Effector memory CD8-positive, alpha-beta T cell (primary cell): ENCODE measurements around the gene SLC5A10.
"Not testable (repeated sequence)": the region's sequence is repeated elsewhere in the genome, so short reads cannot be mapped to it uniquely, and the experiment has no call there.

Source experiments
- ATAC-seq: fragments of 150-1000 bp; cut with Tn5 transposase; replicated peaks from 2 replicates; pipeline ENCODE4 v1.10.0; 2021; ENCODE audit warnings: mild to moderate bottlenecking, moderate library complexity
- DNase-seq, 3 experiments: peaks; one replicate each; pipeline ENCODE4 v3.0.0; 2021
- H3K27ac Mint-ChIP-seq, 2 donors: one replicate each; pipeline ENCODE4 v1.8.0; 2022; ENCODE audit warnings: mild to moderate bottlenecking in 2 of 2, mixed read lengths in 2 of 2, moderate library complexity in 2 of 2
- H3K27me3 Mint-ChIP-seq, 2 donors: one replicate each; pipeline ENCODE4 v1.8.0; 2022; ENCODE audit warnings: mixed read lengths in 2 of 2
- H3K36me3 Mint-ChIP-seq: one replicate; pipeline ENCODE4 v1.8.0; 2022; ENCODE audit warnings: mild to moderate bottlenecking, moderate library complexity, mixed read lengths; ENCODE audit not compliant: insufficient read depth
- H3K4me1 Mint-ChIP-seq, 2 donors: one replicate each; pipeline ENCODE4 v1.8.0; 2022; ENCODE audit warnings: low read depth in 2 of 2, mixed read lengths in 2 of 2
- H3K4me3 Mint-ChIP-seq, 2 donors: one replicate each; pipeline ENCODE4 v1.8.0; 2022; ENCODE audit warnings: mild to moderate bottlenecking in 2 of 2, mixed read lengths in 2 of 2, moderate library complexity in 2 of 2
- H3K9me3 Mint-ChIP-seq, 2 donors: one replicate each; pipeline ENCODE4 v1.8.0; 2022; ENCODE audit warnings: mixed read lengths in 2 of 2
- total RNA-seq, 9 experiments: gene quantifications; one replicate each; lab custom pipeline; 2026; lab: John Stamatoyannopoulos, UW

The SLC5A10 gene
- 0 to 0.10 (median 0) reads per million in 9 experiments for total RNA-seq

- Mint-ChIP-seq H3K27me3 (peaks cover 10 to 31% of the 10 kb centered on the region in 2 donors), H3K4me3 (no peak within 1 kb of the TSS), H3K4me1 (peaks cover 12 to 13% of the 10 kb centered on the region in 2 donors), H3K36me3 (no peaks in the 10 kb centered on the region), H3K9me3 (no peaks in the 10 kb centered on the region), H3K27ac (no peak within 1 kb of the TSS)
- DNase-seq = no peak
- ATAC-seq = no peak
Observed at GRCh38 chr17:18951941-18952842, at the start of gene SLC5A10. SLC5A10 (plus strand) TSS chr17:18952165; CDS start chr17:18952206, 41 bp downstream.

GRCh38 chr17:18904482-18904881 is 47.5 kb upstream of the SLC5A10 start:
- Mint-ChIP-seq H3K4me1 (peaks cover 25 to 30% of the 10 kb centered on the region in 2 donors), H3K27me3 (no peaks in the 10 kb centered on the region), H3K9me3 (no peaks in the 10 kb centered on the region), H3K27ac (no peak overlapping the region), H3K4me3 (no peak overlapping the region), H3K36me3 (peaks cover 52% of the 10 kb centered on the region)
- ATAC-seq = no peak
- no peak for DNase-seq

- no peak overlapping the region for H3K4me3 Mint-ChIP-seq
- H3K27ac Mint-ChIP-seq = no peak overlapping the region
- H3K9me3 Mint-ChIP-seq = no peaks in the 10 kb centered on the region
- H3K27me3 Mint-ChIP-seq = no peaks in the 10 kb centered on the region
- no peak for DNase-seq
- peaks cover 52% of the 10 kb centered on the region for H3K36me3 Mint-ChIP-seq
- ATAC-seq = no peak
- H3K4me1 Mint-ChIP-seq = peaks cover 24 to 27% of the 10 kb centered on the region in 2 donors
Observed at GRCh38 chr17:18905226-18905625, 46.7 kb upstream of the SLC5A10 start.

- no peak overlapping the region for H3K4me3 Mint-ChIP-seq
- no peak overlapping the region for H3K27ac Mint-ChIP-seq
- no peaks in the 10 kb centered on the region for H3K27me3 Mint-ChIP-seq
- H3K4me1 Mint-ChIP-seq = peaks cover 0 to 1% of the 10 kb centered on the region in 2 donors
- peaks cover 66% of the 10 kb centered on the region for H3K36me3 Mint-ChIP-seq
- no peak for DNase-seq
- no peak for ATAC-seq
- H3K9me3 Mint-ChIP-seq = no peaks in the 10 kb centered on the region
Observed at GRCh38 chr17:18910326-18910725, 41.6 kb upstream of the SLC5A10 start.

- no peak for ATAC-seq
- DNase-seq = no peak
- Mint-ChIP-seq H3K27me3 (no peaks in the 10 kb centered on the region), H3K4me3 (no peak overlapping the region), H3K9me3 (no peaks in the 10 kb centered on the region), H3K36me3 (peaks cover 66% of the 10 kb centered on the region), H3K27ac (no peak overlapping the region), H3K4me1 (peaks cover 0 to 1% of the 10 kb centered on the region in 2 donors)
Observed at GRCh38 chr17:18910881-18911280, 41.1 kb upstream of the SLC5A10 start.

GRCh38 chr17:18916816-18917500 is 35.0 kb upstream of the SLC5A10 start:
- DNase-seq = no peak
- Mint-ChIP-seq H3K27me3 (no peaks in the 10 kb centered on the region), H3K9me3 (no peaks in the 10 kb centered on the region), H3K4me3 (no peak overlapping the region), H3K36me3 (peaks cover 51% of the 10 kb centered on the region), H3K4me1 (peaks cover 22 to 29% of the 10 kb centered on the region in 2 donors), H3K27ac (peak overlapping the region; percentile 44 to 57)
- no peak for ATAC-seq

DNA sequence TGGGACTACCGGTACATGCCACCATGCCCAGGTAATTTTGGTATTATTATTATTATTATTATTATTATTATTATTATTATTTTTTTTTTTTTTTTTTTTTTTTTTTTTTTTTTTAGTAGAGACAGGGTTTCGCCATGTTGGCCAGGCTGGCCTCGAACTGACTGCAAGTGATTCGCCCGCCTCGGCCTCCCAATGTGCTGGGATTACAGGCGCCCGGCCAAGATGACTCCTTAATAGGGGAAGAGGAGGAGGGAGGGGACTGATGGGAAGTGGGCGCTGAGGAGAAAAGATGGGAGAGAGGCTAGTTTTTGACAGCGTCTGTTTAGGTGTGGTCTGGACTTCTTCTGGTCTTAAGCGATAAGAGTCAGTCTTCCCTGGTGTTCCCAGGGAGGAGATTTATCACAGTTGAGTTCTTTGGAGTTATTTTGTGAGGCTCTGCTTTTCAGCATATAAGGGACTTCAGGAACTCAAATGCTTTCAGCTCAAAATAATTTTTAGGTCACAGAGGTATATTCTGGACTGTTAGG is 34.4 kb upstream of the SLC5A10 start:
- Mint-ChIP-seq H3K27me3 (no peaks in the 10 kb centered on the region), H3K4me1 (peaks cover 26 to 32% of the 10 kb centered on the region in 2 donors), H3K4me3 (no peak overlapping the region), H3K36me3 (peaks cover 49% of the 10 kb centered on the region), H3K9me3 (no peaks in the 10 kb centered on the region), H3K27ac (peak overlapping the region in 1 of 2 donors; percentile 57)
- no peak for DNase-seq
- no peak for ATAC-seq

- ATAC-seq (no peak), DNase-seq (no peak)
- no peaks in the 10 kb centered on the region for H3K9me3 Mint-ChIP-seq
- peaks cover 26 to 32% of the 10 kb centered on the region in 2 donors for H3K4me1 Mint-ChIP-seq
- no peak overlapping the region for H3K4me3 Mint-ChIP-seq
- H3K36me3 Mint-ChIP-seq = peaks cover 33% of the 10 kb centered on the region
- H3K27me3 Mint-ChIP-seq = no peaks in the 10 kb centered on the region
- H3K27ac Mint-ChIP-seq = peak overlapping the region in 1 of 2 donors; percentile 35
Observed at GRCh38 chr17:18919963-18920362, 32.0 kb upstream of the SLC5A10 start.

DNA sequence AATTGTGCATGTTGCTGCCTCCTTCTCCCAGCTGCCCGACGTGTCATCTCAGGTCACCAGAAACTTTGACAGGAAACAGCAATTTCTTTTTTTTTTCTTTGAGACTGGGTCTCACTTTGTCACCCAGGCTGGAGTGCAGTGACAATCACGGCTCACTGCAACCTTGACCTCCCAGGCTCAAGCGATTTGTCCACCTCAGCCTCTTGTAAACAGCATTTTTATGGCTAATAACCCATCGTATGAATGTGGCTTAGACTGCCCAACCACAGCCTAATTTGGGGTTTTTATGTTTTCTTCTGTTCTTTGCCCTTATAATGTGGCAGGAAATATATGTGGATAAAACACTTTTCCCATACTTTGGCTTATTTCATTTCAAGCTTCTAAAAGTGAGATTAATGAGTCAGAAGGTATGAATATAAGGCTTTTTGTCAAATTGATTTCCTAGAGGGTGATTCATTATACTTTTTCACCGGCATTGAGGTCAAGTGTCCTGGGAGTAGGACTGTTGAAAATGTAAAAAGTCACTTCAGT is 31.0 kb upstream of the SLC5A10 start:
- peak overlapping the region in 1 of 2 donors; percentile 48 for H3K27ac Mint-ChIP-seq
- peaks cover 28 to 32% of the 10 kb centered on the region in 2 donors for H3K4me1 Mint-ChIP-seq
- H3K9me3 Mint-ChIP-seq = no peaks in the 10 kb centered on the region
- no peaks in the 10 kb centered on the region for H3K27me3 Mint-ChIP-seq
- DNase-seq = no peak
- peak; percentile 56 for ATAC-seq
- peaks cover 31% of the 10 kb centered on the region for H3K36me3 Mint-ChIP-seq
- H3K4me3 Mint-ChIP-seq = peak overlapping the region in 1 of 2 donors; percentile 18

- H3K36me3 Mint-ChIP-seq = peaks cover 26% of the 10 kb centered on the region
Observed at GRCh38 chr17:18921485-18921884, 30.5 kb upstream of the SLC5A10 start.

GRCh38 chr17:18921912-18922451 is 30.0 kb upstream of the SLC5A10 start:
- H3K27me3 Mint-ChIP-seq = no peaks in the 10 kb centered on the region
- peaks cover 28 to 30% of the 10 kb centered on the region in 2 donors for H3K4me1 Mint-ChIP-seq
- H3K4me3 Mint-ChIP-seq = peak overlapping the region in 1 of 2 donors; percentile 3

More at GRCh38 chr17:18921485-18921884, 30.5 kb upstream of the SLC5A10 start:
- ATAC-seq = no peak
- no peaks in the 10 kb centered on the region for H3K9me3 Mint-ChIP-seq
- peak overlapping the region in 1 of 2 donors; percentile 3 for H3K4me3 Mint-ChIP-seq
- DNase-seq = no peak
- H3K27ac Mint-ChIP-seq = peak overlapping the region in 1 of 2 donors; percentile 48
- H3K4me1 Mint-ChIP-seq = peaks cover 28 to 32% of the 10 kb centered on the region in 2 donors
- H3K27me3 Mint-ChIP-seq = no peaks in the 10 kb centered on the region

GRCh38 chr17:18922596-18922995 is 29.4 kb upstream of the SLC5A10 start:
- peaks cover 28 to 29% of the 10 kb centered on the region in 2 donors for H3K4me1 Mint-ChIP-seq
- not testable (repeated sequence) for H3K4me3 Mint-ChIP-seq, DNase-seq, H3K27ac Mint-ChIP-seq, H3K27me3 Mint-ChIP-seq, H3K9me3 Mint-ChIP-seq, ATAC-seq
- peaks cover 20% of the 10 kb centered on the region for H3K36me3 Mint-ChIP-seq

More at GRCh38 chr17:18921912-18922451, 30.0 kb upstream of the SLC5A10 start:
- ATAC-seq = no peak
- Mint-ChIP-seq H3K9me3 (no peaks in the 10 kb centered on the region), H3K27ac (peak overlapping the region in 1 of 2 donors; percentile 48), H3K36me3 (peaks cover 23% of the 10 kb centered on the region)
- no peak for DNase-seq

DNA sequence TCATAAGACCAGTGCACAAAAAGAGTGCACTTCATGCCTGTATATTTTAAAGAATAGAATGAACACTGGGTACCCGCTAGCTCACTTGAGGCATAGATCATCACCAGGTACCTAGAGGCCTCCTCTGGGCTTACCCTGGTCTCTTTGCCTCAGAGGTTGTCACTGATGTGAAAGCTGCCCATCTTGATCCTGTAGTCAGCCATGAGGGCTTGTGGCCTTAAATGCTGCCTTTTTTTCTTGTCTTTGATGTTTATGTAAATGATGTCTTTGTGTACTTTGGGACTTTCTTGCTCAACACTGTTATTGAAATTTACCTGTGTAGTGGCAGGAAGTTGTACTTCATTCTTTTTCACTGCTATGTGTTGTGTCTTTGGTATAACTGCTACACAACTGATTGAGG is 26.8 kb upstream of the SLC5A10 start:
- ATAC-seq (no peak), DNase-seq (no peak)
- H3K4me3 Mint-ChIP-seq = no peak overlapping the region
- peaks cover 15 to 17% of the 10 kb centered on the region in 2 donors for H3K4me1 Mint-ChIP-seq
- H3K36me3 Mint-ChIP-seq = peaks cover 31% of the 10 kb centered on the region
- no peaks in the 10 kb centered on the region for H3K27me3 Mint-ChIP-seq
- H3K9me3 Mint-ChIP-seq = no peaks in the 10 kb centered on the region
- no peak overlapping the region for H3K27ac Mint-ChIP-seq
